ENCODE measurements around the gene CX3CL1.

Gene CX3CL1

DNA sequence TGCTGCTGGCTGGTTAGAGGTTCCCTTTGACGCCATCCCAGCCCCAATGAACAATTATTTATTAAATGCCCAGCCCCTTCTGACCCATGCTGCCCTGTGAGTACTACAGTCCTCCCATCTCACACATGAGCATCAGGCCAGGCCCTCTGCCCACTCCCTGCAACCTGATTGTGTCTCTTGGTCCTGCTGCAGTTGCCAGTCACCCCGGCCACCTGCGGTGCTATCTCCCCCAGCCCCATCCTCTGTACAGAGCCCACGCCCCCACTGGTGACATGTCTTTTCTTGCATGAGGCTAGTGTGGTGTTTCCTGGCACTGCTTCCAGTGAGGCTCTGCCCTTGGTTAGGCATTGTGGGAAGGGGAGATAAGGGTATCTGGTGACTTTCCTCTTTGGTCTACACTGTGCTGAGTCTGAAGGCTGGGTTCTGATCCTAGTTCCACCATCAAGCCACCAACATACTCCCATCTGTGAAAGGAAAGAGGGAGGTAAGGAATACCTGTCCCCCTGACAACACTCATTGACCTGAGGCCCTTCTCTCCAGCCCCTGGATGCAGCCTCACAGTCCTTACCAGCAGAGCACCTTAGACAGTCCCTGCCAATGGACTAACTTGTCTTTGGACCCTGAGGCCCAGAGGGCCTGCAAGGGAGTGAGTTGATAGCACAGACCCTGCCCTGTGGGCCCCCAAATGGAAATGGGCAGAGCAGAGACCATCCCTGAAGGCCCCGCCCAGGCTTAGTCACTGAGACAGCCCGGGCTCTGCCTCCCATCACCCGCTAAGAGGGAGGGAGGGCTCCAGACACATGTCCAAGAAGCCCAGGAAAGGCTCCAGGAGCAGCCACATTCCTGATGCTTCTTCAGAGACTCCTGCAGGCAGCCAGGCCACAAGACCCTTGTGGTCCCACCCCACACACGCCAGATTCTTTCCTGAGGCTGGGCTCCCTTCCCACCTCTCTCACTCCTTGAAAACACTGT is 11.3 kb downstream of the CX3CL1 start:
- DNase-seq (ENCODE audit: low read depth in 2 of 2) = peak in 1 of 2 donors; percentile 56
- H3K4me3 ChIP-seq (replicated peaks in 1 of 2; ENCODE audit: low read depth in 2 of 2, low read length in 2 of 2) = no peak overlapping the region
- TF ChIP-seq, protein P1, sequence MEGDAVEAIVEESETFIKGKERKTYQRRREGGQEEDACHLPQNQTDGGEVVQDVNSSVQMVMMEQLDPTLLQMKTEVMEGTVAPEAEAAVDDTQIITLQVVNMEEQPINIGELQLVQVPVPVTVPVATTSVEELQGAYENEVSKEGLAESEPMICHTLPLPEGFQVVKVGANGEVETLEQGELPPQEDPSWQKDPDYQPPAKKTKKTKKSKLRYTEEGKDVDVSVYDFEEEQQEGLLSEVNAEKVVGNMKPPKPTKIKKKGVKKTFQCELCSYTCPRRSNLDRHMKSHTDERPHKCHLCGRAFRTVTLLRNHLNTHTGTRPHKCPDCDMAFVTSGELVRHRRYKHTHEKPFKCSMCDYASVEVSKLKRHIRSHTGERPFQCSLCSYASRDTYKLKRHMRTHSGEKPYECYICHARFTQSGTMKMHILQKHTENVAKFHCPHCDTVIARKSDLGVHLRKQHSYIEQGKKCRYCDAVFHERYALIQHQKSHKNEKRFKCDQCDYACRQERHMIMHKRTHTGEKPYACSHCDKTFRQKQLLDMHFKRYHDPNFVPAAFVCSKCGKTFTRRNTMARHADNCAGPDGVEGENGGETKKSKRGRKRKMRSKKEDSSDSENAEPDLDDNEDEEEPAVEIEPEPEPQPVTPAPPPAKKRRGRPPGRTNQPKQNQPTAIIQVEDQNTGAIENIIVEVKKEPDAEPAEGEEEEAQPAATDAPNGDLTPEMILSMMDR (IDR thresholded peaks at IDR 0.05; ENCODE audit: low read depth, low read length) = no peak

DNA sequence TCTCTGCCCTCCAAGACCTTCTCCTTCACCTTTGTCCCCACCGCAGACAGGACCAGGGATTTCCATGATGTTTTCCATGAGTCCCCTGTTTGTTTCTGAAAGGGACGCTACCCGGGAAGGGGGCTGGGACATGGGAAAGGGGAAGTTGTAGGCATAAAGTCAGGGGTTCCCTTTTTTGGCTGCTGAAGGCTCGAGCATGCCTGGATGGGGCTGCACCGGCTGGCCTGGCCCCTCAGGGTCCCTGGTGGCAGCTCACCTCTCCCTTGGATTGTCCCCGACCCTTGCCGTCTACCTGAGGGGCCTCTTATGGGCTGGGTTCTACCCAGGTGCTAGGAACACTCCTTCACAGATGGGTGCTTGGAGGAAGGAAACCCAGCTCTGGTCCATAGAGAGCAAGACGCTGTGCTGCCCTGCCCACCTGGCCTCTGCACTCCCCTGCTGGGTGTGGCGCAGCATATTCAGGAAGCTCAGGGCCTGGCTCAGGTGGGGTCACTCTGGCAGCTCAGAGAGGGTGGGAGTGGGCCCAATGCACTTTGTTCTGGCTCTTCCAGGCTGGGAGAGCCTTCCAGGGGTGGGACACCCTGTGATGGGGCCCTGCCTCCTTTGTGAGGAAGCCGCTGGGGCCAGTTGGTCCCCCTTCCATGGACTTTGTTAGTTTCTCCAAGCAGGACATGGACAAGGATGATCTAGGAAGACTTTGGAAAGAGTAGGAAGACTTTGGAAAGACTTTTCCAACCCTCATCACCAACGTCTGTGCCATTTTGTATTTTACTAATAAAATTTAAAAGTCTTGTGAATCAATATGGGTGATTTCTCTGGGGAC is 12.2 kb downstream of the CX3CL1 start:
- TF ChIP-seq, protein P1 (IDR thresholded peaks at IDR 0.05; ENCODE audit: low read depth, low read length) = no peak
- DNase-seq (ENCODE audit: low read depth in 2 of 2) = no peak
- no peak overlapping the region for H3K4me3 ChIP-seq (replicated peaks in 1 of 2; ENCODE audit: low read depth in 2 of 2, low read length in 2 of 2)

DNA sequence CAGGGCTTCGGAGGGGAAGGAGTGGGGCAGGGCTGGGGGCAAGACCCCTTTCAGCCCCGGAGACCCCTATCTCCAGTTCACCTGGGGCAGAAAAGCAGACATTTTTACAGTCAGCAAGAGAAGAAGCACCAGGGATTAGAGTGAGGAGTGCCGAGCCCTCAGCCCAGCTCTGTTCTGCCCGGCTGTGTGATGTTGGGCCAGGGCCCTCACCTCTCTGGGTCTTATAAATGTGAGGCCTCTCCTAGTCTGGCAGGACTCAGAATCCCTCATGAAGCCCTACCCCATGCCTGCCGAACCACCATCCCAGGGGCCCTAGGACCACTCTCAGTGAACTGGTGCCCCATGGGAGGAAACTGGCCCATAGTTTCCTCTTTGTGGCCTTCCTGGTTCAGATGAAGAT is 12.8 kb downstream of the CX3CL1 start:
- no peak overlapping the region for H3K4me3 ChIP-seq (replicated peaks in 1 of 2; ENCODE audit: low read depth in 2 of 2, low read length in 2 of 2)
- TF ChIP-seq, protein P1 (IDR thresholded peaks at IDR 0.05; ENCODE audit: low read depth, low read length) = no peak
- no peak for DNase-seq (ENCODE audit: low read depth in 2 of 2)

DNA sequence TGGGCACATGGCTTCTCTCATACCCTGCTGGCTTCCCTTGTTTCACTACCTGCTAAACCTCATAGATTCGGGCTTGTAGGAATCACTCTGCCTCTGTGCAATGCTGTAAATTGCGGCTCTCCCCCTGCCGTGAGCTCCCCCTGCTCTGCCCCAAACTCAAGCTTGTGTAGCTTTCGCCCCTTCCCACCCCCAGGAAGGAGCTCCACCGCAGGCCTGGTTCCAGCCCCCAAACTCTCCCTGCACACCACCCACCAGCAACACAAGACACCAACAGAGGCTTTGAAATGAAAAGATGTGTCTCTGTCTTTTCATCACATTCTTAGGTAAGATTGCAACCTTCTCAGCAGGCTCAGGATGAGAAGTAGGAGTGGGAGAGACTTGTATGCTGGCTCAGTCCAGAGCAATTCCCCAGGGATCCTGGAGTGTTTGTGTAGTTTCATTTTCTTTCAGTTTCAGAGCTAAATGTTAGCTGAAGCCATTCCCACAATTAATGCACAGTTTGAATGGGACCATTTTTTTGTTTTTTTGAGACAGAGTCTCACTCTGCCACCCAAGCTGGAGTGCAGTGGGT is 14.2 kb downstream of the CX3CL1 start:
- H3K4me3 ChIP-seq (replicated peaks in 1 of 2; ENCODE audit: low read depth in 2 of 2, low read length in 2 of 2) = no peak overlapping the region
- TF ChIP-seq, protein P1 (IDR thresholded peaks at IDR 0.05; ENCODE audit: low read depth, low read length) = no peak
- peak; percentile 78 to 89 for DNase-seq (ENCODE audit: low read depth in 2 of 2)

DNA sequence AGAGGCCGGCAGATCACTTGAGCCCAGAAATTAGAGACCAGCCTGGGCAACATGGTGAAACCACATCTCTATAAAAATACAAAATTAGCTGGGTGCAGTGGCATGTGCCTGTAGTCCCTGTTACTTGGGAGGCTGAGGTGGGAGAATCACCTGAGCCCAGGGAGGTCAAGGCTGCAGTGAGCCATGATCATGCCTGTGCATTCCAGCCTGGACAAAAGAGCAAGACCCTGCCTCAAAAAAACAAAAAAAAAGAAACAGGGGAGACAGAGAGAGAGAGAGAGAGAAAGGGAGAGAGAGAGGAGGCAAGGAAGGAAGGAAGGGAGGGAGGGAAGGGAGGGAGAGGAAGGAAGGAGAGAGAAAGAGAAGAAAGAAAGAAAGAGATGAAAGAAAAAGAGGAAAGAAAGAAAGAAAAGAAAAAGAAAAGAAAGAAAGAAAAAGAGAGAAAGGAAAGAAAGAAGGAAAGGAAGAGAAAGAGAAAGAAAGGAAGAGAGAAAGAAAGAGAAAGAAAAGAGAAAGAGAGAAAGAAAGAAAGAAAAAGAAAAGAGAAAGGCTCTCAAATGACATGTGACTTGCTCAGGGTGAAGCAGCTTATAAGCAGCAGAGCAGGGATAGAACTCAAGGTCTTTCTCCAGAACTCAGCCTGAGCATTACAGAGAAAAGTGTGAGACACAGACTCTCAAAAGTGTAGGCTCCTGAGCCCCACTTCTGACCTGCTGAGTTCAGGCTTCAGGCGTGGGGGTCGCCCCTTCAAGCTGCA is 15.5 kb downstream of the CX3CL1 start:
- TF ChIP-seq, protein P1 (IDR thresholded peaks at IDR 0.05; ENCODE audit: low read depth, low read length) = no peak
- H3K4me3 ChIP-seq (replicated peaks in 1 of 2; ENCODE audit: low read depth in 2 of 2, low read length in 2 of 2) = no peak overlapping the region
- no peak for DNase-seq (ENCODE audit: low read depth in 2 of 2)

All from cardiac fibroblast (primary cell).